ENCODE measurements around the gene HES6. TPM values are rescaled to one million over a fixed set of nuclear protein-coding genes. Genes with fewer than 3 reads are reported as not detected.

Gene HES6
- total RNA-seq, 4 donors from 2014 or later: 10.2 to 17.0 (median 11.2) TPM

DNA sequence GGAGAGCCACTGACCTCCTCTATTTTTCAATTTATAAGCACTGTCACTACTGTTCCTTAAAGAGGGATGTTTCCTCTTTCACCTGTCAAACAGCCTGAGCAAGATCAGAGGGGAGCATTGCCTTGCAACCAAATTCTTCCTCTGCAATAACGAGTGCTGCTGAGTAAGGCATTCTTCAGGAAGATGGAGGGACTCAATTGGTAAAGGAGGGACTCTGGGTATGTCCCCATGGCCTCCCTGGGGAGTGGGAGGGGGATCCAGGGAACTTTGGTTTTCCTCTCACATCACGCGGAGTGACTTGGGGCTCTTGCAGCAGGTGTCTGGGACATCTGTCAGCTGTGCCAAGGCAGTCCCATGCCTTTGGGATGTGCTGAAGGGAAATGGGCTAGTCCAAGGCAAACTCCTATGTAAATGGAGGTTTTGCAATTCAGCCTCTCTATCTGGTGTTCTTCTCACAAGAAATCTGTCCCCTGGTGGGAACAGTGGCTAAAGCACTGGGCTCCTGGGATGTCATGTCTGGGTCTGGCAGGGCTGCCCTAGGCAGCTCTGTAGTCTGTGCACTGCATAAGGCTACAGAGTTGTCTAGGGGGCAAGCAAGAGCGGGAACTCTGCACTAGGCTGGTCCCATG, 14.4 kb upstream of the HES6 start:
- Histone ChIP-seq H3K9me3 (no peaks in the 10 kb centered on the region), H3K27ac (replicated peaks in 1 of 4) (no peak overlapping the region), H3K27me3 (no peaks in the 10 kb centered on the region), H3K36me3 (peaks cover 75 to 100% (median 99%) of the 10 kb centered on the region in 4 donors), H3K4me1 (peaks cover 0 to 5% (median 0%) of the 10 kb centered on the region in 4 donors), H3K4me3 (no peak overlapping the region)
- DNase-seq (ENCODE audit: extremely low spot score): no peak
- 64% methylated on average over 4 of the region's 4 CpGs for whole genome bisulfite sequencing
- TF ChIP-seq POLR2AphosphoS5 (IDR thresholded peaks at IDR 0.05): no peak
- TF ChIP-seq, protein P1, sequence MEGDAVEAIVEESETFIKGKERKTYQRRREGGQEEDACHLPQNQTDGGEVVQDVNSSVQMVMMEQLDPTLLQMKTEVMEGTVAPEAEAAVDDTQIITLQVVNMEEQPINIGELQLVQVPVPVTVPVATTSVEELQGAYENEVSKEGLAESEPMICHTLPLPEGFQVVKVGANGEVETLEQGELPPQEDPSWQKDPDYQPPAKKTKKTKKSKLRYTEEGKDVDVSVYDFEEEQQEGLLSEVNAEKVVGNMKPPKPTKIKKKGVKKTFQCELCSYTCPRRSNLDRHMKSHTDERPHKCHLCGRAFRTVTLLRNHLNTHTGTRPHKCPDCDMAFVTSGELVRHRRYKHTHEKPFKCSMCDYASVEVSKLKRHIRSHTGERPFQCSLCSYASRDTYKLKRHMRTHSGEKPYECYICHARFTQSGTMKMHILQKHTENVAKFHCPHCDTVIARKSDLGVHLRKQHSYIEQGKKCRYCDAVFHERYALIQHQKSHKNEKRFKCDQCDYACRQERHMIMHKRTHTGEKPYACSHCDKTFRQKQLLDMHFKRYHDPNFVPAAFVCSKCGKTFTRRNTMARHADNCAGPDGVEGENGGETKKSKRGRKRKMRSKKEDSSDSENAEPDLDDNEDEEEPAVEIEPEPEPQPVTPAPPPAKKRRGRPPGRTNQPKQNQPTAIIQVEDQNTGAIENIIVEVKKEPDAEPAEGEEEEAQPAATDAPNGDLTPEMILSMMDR (IDR thresholded peaks at IDR 0.05): no peak
- no peak for TF ChIP-seq POLR2A (IDR thresholded peaks at IDR 0.05; ENCODE audit: low read depth)
- no peak for TF ChIP-seq EP300 (IDR thresholded peaks at IDR 0.05)
- intact Hi-C loops (cut with DNase I): no loop called here

DNA sequence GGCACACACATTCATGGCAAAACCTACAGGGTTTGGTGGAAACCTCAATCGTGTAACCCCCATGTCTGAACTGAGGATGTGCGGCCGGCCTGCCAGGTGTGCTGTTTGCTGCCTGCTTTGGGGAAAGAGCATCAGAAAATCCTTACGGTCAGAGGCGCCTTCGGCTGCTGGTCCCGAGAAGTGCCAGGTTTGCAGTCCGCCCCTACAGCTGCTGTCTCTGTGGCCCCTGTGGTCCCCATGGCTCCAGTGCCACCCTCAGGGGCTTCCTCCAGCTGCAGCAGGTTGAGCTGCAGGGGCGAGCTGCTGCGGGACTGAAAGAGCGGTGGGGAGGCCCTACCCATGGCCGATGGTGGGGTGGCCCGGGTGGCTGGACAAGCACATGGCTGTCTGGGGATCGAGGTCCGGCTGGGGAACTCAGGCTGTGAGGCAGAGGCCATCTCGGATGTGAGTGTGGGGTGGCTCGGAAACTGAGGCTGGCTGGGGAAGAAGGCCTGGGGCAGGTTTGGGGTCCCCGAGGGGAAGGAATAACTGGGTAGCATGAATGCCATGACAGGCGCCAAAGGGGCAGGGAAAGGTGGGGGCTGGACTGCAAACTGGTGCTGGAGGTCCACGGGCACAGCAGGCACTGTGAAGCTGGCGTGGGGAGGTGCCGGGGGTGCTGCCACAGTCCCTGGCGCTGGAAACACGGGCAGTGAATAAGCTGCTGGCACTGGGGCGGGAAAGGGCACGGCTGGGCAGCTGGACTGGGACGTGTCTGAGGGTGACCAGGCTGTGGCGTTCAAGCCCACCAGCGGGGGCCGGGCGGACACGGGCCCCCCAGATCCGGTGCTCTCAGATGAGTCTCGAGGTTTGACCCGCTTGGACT, 13.2 kb upstream of the HES6 start:
- no peak overlapping the region for H3K27ac ChIP-seq (replicated peaks in 1 of 4)
- WGBS: 93% methylated on average over 28 of the region's 35 CpGs
- H3K27me3 ChIP-seq: no peaks in the 10 kb centered on the region
- DNase-seq (ENCODE audit: extremely low spot score): no peak
- H3K4me1 ChIP-seq: peaks cover 0 to 5% (median 0%) of the 10 kb centered on the region in 4 donors
- H3K4me3 ChIP-seq: no peak overlapping the region
- no peak for TF ChIP-seq POLR2AphosphoS5 (IDR thresholded peaks at IDR 0.05)
- TF ChIP-seq POLR2A (IDR thresholded peaks at IDR 0.05; ENCODE audit: low read depth): no peak
- TF ChIP-seq, protein P1 (IDR thresholded peaks at IDR 0.05): no peak
- no peak for TF ChIP-seq EP300 (IDR thresholded peaks at IDR 0.05)
- intact Hi-C loops (cut with DNase I): no loop called here
- H3K9me3 ChIP-seq: no peaks in the 10 kb centered on the region
- H3K36me3 ChIP-seq: peaks cover 68 to 99% (median 96%) of the 10 kb centered on the region in 4 donors

DNA sequence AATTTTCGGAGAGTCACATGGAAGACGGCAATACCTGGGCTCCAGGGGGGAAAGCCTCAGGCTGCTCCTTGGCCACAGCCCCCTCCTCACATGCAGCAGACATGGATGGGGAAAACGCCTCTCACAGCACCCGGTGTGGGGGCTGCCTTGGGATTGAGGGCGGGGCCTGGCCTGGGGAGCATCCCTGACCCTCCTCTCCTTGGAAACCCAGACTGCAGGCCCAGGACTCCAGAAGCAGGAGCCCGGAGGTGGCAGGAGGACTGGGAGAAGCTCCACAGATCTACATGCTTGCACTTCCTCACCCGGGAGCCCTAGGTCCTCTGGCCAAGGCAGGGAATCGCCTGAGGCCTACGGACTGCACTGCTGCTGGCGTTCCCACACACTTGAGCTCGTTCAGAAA, 12.1 kb upstream of the HES6 start:
- Histone ChIP-seq H3K36me3 (peaks cover 59 to 99% (median 96%) of the 10 kb centered on the region in 4 donors), H3K4me1 (peaks cover 0 to 5% (median 0%) of the 10 kb centered on the region in 4 donors)
- WGBS: 86% methylated on average over 10 of the region's 11 CpGs

DNA sequence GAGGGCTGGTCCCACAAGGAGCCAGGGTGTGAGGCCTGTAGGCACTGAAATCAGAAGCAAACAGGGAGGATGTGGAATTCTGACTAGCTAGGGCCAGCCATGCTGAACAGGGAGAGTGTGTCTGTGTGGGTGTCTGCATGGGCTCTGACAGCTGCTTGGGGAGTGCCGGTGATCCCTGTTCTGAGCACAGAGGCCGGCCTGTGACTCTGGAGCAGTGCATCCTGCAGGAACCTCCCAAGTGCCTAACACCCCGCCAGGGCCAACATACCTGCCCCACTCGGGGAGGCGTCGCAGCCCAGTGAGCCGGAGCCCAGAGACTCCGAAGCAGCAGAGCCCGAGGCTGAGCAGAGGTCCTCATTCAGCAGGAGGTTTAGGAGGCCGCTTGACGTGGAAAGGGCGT, 11.5 kb upstream of the HES6 start:
- DNase-seq (ENCODE audit: extremely low spot score): no peak
- Histone ChIP-seq H3K9me3 (no peaks in the 10 kb centered on the region), H3K27me3 (no peaks in the 10 kb centered on the region), H3K36me3 (peaks cover 57 to 99% (median 96%) of the 10 kb centered on the region in 4 donors), H3K4me1 (no peaks in the 10 kb centered on the region), H3K27ac (replicated peaks in 1 of 4) (no peak overlapping the region), H3K4me3 (no peak overlapping the region)
- intact Hi-C loops (cut with DNase I): no loop called here
- WGBS: no CpG with 5 or more reads among the region's 12 CpGs
- no peak for TF ChIP-seq POLR2A (IDR thresholded peaks at IDR 0.05; ENCODE audit: low read depth)
- no peak for TF ChIP-seq POLR2AphosphoS5 (IDR thresholded peaks at IDR 0.05)
- TF ChIP-seq, protein P1 (IDR thresholded peaks at IDR 0.05): no peak
- no peak for TF ChIP-seq EP300 (IDR thresholded peaks at IDR 0.05)

More for the DNA sequence above, 12.1 kb upstream of the HES6 start:
- Histone ChIP-seq H3K27me3 (no peaks in the 10 kb centered on the region), H3K9me3 (no peaks in the 10 kb centered on the region), H3K4me3 (no peak overlapping the region), H3K27ac (replicated peaks in 1 of 4) (no peak overlapping the region)
- intact Hi-C loops (cut with DNase I): no loop called here
- DNase-seq (ENCODE audit: extremely low spot score): no peak
- no peak for TF ChIP-seq POLR2AphosphoS5 (IDR thresholded peaks at IDR 0.05)
- no peak for TF ChIP-seq EP300 (IDR thresholded peaks at IDR 0.05)
- TF ChIP-seq, protein P1 (IDR thresholded peaks at IDR 0.05): no peak
- no peak for TF ChIP-seq POLR2A (IDR thresholded peaks at IDR 0.05; ENCODE audit: low read depth)
